WTC11 (cell line): ENCODE results near the gene MAT2A. TPM values are rescaled to one million over a fixed set of nuclear protein-coding genes. Genes with fewer than 3 reads are reported as not detected.
A peak's percentile ranks its signal among the peaks of the same experiment; 100 is the strongest.

Experiments
- ATAC-seq: fragments of 200-7000 bp; cut with Tn5 transposase; 2 replicates; pipeline ENCODE4 v1.10.0; 2021; ENCODE audit warnings: mild to moderate bottlenecking, moderate library complexity
- CTCF ChIA-PET: fragments of 300-600 bp; sonication (Branson Sonifier 250); formaldehyde crosslinking; loops from one replicate; lab custom pipeline; 2021; ENCODE audit warnings: antibody characterized with exemption; lab: Charles Lee
- POLR2A ChIA-PET: fragments of 350-600 bp; sonication (Branson Sonifier 250); formaldehyde crosslinking; loops from one replicate; lab custom pipeline; 2021; ENCODE audit warnings: antibody characterized with exemption; lab: Charles Lee
- DNase-seq: peaks from one replicate; pipeline ENCODE4 v3.0.0; 2021; ENCODE audit warnings: low spot score
- H3K27ac Mint-ChIP-seq: 2 replicates; pipeline ENCODE4 v1.8.0; 2021; ENCODE audit warnings: mixed read lengths
- H3K27me3 Mint-ChIP-seq: 2 replicates; pipeline ENCODE4 v1.8.0; 2021; ENCODE audit warnings: low read depth, mild to moderate bottlenecking, moderate library complexity, mixed read lengths
- H3K36me3 Mint-ChIP-seq: 2 replicates; pipeline ENCODE4 v1.8.0; 2021; ENCODE audit warnings: mixed read lengths
- H3K4me1 Mint-ChIP-seq: 2 replicates; pipeline ENCODE4 v1.8.0; 2022; ENCODE audit warnings: mixed read lengths
- H3K4me3 Mint-ChIP-seq: 2 replicates; pipeline ENCODE4 v1.8.0; 2021; ENCODE audit warnings: mild to moderate bottlenecking, moderate library complexity, mixed read lengths
- H3K9me3 Mint-ChIP-seq: 2 replicates; pipeline ENCODE4 v1.8.0; 2021; ENCODE audit warnings: mixed read lengths
- CTCF ChIP-seq: fragments of 200-600 bp; IDR thresholded peaks from 2 replicates; pipeline ENCODE4 v1.8.0; 2022; ENCODE audit warnings: antibody characterized with exemption
- FOXJ3 ChIP-seq: sonication (generic); formaldehyde crosslinking; IDR thresholded peaks from 2 replicates; pipeline ENCODE4 v1.9.0; 2021; ENCODE audit warnings: missing genetic modification reagents, mild to moderate bottlenecking, borderline replicate concordance
- PRDM15 ChIP-seq: sonication (generic); formaldehyde crosslinking; IDR thresholded peaks from 2 replicates; pipeline ENCODE4 v1.8.0; 2022; ENCODE audit warnings: missing genetic modification reagents
- ZNF671 ChIP-seq: fragments of 250-450 bp; sonication (Bioruptor Pico); IDR thresholded peaks from 2 replicates; pipeline ENCODE4 v1.8.0; 2021; ENCODE audit warnings: mild to moderate bottlenecking
- total RNA-seq: library from RNA; stranded (reverse); gene quantifications from 3 replicates; pipeline ENCODE4 v1.2.3, GENCODE V29; 2021

MAT2A gene
- total RNA-seq, 1 experiment from 2014 or later, result 222 TPM

- Mint-ChIP-seq H3K4me3 (peak within 1 kb of the TSS; percentile 79), H3K9me3 (no peaks in the 10 kb centered on the region), H3K27ac (peak within 1 kb of the TSS; percentile 64), H3K27me3 (peaks cover 15% of the 10 kb centered on the region), H3K36me3 (0 out of 2 replicates have a peak, but pooled peaks cover 3% of the 10 kb centered on the region), H3K4me1 (peaks cover 35% of the 10 kb centered on the region)
- POLR2A ChIA-PET, result interaction anchor here (0.6 to 1.9 kb wide), 8 partner anchors 10 to 231 kb away, joined by 3 to 9 read pairs (median 5); partner anchors contain the start of genes C2orf68 and MAT2A
- ATAC-seq, result peak; percentile 91
- TF ChIP-seq PRDM15 (CRISPR knock-in tag), result peak; percentile 74
- TF ChIP-seq FOXJ3, result no peak
- CTCF ChIA-PET, result interaction anchor here (0.7 to 2.1 kb wide), 7 partner anchors 15 to 290 kb away, joined by 3 to 12 read pairs (median 5); partner anchors contain the start of gene RNF181
- DNase-seq, result peak; percentile 84
These were observed 38.6 kb downstream of the MAT2A start, which contains the start of gene VAMP8 for GRCh38 chr2:85577386-85578242. Gene VAMP8, plus strand, starts transcription at chr2:85577586. Its CDS starts 61 bp downstream, at chr2:85577647.

- ChIA-PET POLR2A (interaction anchor here (0.6 to 1.9 kb wide), 5 partner anchors 17 to 224 kb away, joined by 3 to 7 read pairs (median 4); partner anchors contain the start of genes C2orf68, ELMOD3, GGCX and MAT2A), CTCF (interaction anchor here (1.0 to 2.1 kb wide), 5 partner anchors 17 to 150 kb away, joined by 3 to 12 read pairs (median 7); partner anchors contain the start of gene RNF181)
- Mint-ChIP-seq H3K4me3 (peak overlapping the region; percentile 79), H3K27ac (peak overlapping the region; percentile 64), H3K36me3 (0 out of 2 replicates have a peak, but pooled peaks cover 3% of the 10 kb centered on the region), H3K4me1 (peaks cover 33% of the 10 kb centered on the region), H3K9me3 (no peaks in the 10 kb centered on the region), H3K27me3 (peaks cover 15% of the 10 kb centered on the region)
- TF ChIP-seq PRDM15 (CRISPR knock-in tag), result peak; percentile 74
- TF ChIP-seq ZNF671, result no peak
- ATAC-seq (0 out of 2 replicates have a peak, but pooled peaks have one; percentile 5), DNase-seq (no peak)
These were observed 39.5 kb downstream of the MAT2A start for GRCh38 chr2:85578243-85579180.

- H3K9me3 Mint-ChIP-seq, result no peaks in the 10 kb centered on the region
- no peak for ATAC-seq
- ChIA-PET CTCF (interaction anchor here (0.7 to 1.3 kb wide), 3 partner anchors 18 to 33 kb away, joined by 3 to 5 read pairs (median 4); partner anchors contain the start of gene GGCX), POLR2A (interaction anchor here (0.6 to 1.3 kb wide), 2 partner anchors 18 to 225 kb away, joined by 4 read pairs; partner anchors contain the start of genes ELMOD3, GGCX and RETSAT)
- 0 out of 2 replicates have a peak, but pooled peaks cover 3% of the 10 kb centered on the region for H3K36me3 Mint-ChIP-seq
- peak overlapping the region; percentile 79 for H3K4me3 Mint-ChIP-seq
- H3K4me1 Mint-ChIP-seq, result peaks cover 33% of the 10 kb centered on the region
- no peak for DNase-seq
- H3K27me3 Mint-ChIP-seq, result peaks cover 21% of the 10 kb centered on the region
- no peak for TF ChIP-seq CTCF
- TF ChIP-seq PRDM15 (CRISPR knock-in tag), result peak; percentile 9; the same call in 1 of the 2 replicates
- H3K27ac Mint-ChIP-seq, result peak overlapping the region; percentile 64
These were observed 40.4 kb downstream of the MAT2A start for GRCh38 chr2:85579266-85579935.
